ENCODE results near the gene SH3PXD2B.
"Not testable (repeated sequence)": the region's sequence is repeated elsewhere in the genome, so short reads cannot be mapped to it uniquely, and the experiment has no call there.

Gene SH3PXD2B

GRCh38 chr5:172414531-172415361 lies 39.6 kb downstream of the SH3PXD2B start:
- TF ChIP-seq CTCF (IDR thresholded peaks at IDR 0.05; ENCODE audit: low read length, missing control alignments), result no peak
- no peak overlapping the region for H3K4me3 ChIP-seq (replicated peaks; ENCODE audit: low read depth, low read length)
- DNase-seq (ENCODE audit: low read depth), result no peak

- no peak for DNase-seq (ENCODE audit: low read depth)
- no peak for TF ChIP-seq CTCF (IDR thresholded peaks at IDR 0.05; ENCODE audit: low read length, missing control alignments)
- H3K4me3 ChIP-seq (replicated peaks; ENCODE audit: low read depth, low read length), result no peak overlapping the region
Measured at GRCh38 chr5:172413601-172414171, 40.6 kb downstream of the SH3PXD2B start.

- DNase-seq (ENCODE audit: low read depth), result peak; percentile 98
- H3K4me3 ChIP-seq (replicated peaks; ENCODE audit: low read depth, low read length), result no peak overlapping the region
- TF ChIP-seq CTCF (IDR thresholded peaks at IDR 0.05; ENCODE audit: low read length, missing control alignments), result no peak
Measured at GRCh38 chr5:172412724-172413286, 41.5 kb downstream of the SH3PXD2B start.

GRCh38 chr5:172411484-172412072 lies 42.7 kb downstream of the SH3PXD2B start:
- no peak overlapping the region for H3K4me3 ChIP-seq (replicated peaks; ENCODE audit: low read depth, low read length)
- peak; percentile 50 for DNase-seq (ENCODE audit: low read depth)
- TF ChIP-seq CTCF (IDR thresholded peaks at IDR 0.05; ENCODE audit: low read length, missing control alignments), result no peak

GRCh38 chr5:172410662-172411483 lies 43.5 kb downstream of the SH3PXD2B start:
- H3K4me3 ChIP-seq (replicated peaks; ENCODE audit: low read depth, low read length), result no peak overlapping the region
- peak; percentile 55 for DNase-seq (ENCODE audit: low read depth)
- no peak for TF ChIP-seq CTCF (IDR thresholded peaks at IDR 0.05; ENCODE audit: low read length, missing control alignments)

- peak; percentile 54 for DNase-seq (ENCODE audit: low read depth)
- no peak overlapping the region for H3K4me3 ChIP-seq (replicated peaks; ENCODE audit: low read depth, low read length)
- no peak for TF ChIP-seq CTCF (IDR thresholded peaks at IDR 0.05; ENCODE audit: low read length, missing control alignments)
Measured at GRCh38 chr5:172410160-172410559, 44.2 kb downstream of the SH3PXD2B start.

GRCh38 chr5:172409477-172409876 lies 44.8 kb downstream of the SH3PXD2B start:
- DNase-seq (ENCODE audit: low read depth); H3K4me3 ChIP-seq (replicated peaks; ENCODE audit: low read depth, low read length): not testable (repeated sequence)
